OCI-LY7 (cell line): ENCODE results near the gene WDR43. TPM values are rescaled to one million over a fixed set of nuclear protein-coding genes. Genes with fewer than 3 reads are reported as not detected.

ENCODE experiments used
- BruUV-seq: library from RNA; stranded (reverse); fragments of 400-500 nt; replicated peaks from 2 replicates; lab custom pipeline; 2021; lab: Mats Ljungman, UMichigan
- CTCF ChIA-PET: fragments of 300-600 bp; sonication (Branson Sonifier 250); formaldehyde crosslinking; loops from one replicate; lab custom pipeline; 2022; ENCODE audit warnings: antibody characterized with exemption; ENCODE audit not compliant: unreplicated experiment; lab: Charles Lee
- POLR2A ChIA-PET: fragments of 300-600 bp; sonication (Branson Sonifier 250); formaldehyde crosslinking; loops from one replicate; lab custom pipeline; 2022; ENCODE audit warnings: antibody characterized with exemption; lab: Charles Lee
- DNase-seq: peaks from one replicate; pipeline ENCODE4 v3.0.0-alpha.2; 2015; ENCODE audit warnings: low spot score
- H2AFZ ChIP-seq: fragments of 200-600 bp; sonication (generic), shearing (Covaris generic); 2 replicates; pipeline ENCODE4 v1.6.1; 2014; ENCODE audit warnings: mild to moderate bottlenecking, antibody characterized with exemption, low read length, moderate library complexity
- H3K27ac ChIP-seq: fragments of 200-600 bp; sonication (generic); 2 replicates; pipeline ENCODE4 v1.5.1; 2014; ENCODE audit warnings: mixed run types, low read depth, mild to moderate bottlenecking, moderate library complexity, low read length, inconsistent platforms; ENCODE audit not compliant: poor library complexity, severe bottlenecking
- H3K36me3 ChIP-seq: fragments of 200-600 bp; sonication (generic); 2 replicates; pipeline ENCODE4 v1.6.1; 2014; ENCODE audit warnings: mild to moderate bottlenecking, antibody characterized with exemption, low read length, moderate library complexity, mixed read lengths; ENCODE audit not compliant: insufficient read depth
- H3K4me1 ChIP-seq: fragments of 200-600 bp; sonication (generic); 2 replicates; pipeline ENCODE4 v1.5.1; 2014; ENCODE audit warnings: mild to moderate bottlenecking, low read length; ENCODE audit not compliant: insufficient read depth, poor library complexity, severe bottlenecking
- H3K4me2 ChIP-seq: fragments of 200-600 bp; sonication (generic); 2 replicates; pipeline ENCODE4 v1.6.1; 2014; ENCODE audit warnings: mild to moderate bottlenecking, low read length
- H3K4me3 ChIP-seq: fragments of 200-600 bp; sonication (generic); 2 replicates; pipeline ENCODE4 v1.5.1; 2014; ENCODE audit warnings: mild to moderate bottlenecking, low read depth, low read length; ENCODE audit not compliant: poor library complexity, severe bottlenecking
- H3K79me2 ChIP-seq: fragments of 200-600 bp; sonication (generic); 2 replicates; pipeline ENCODE4 v1.6.1; 2016; ENCODE audit warnings: low read depth, mild to moderate bottlenecking, low read length, moderate library complexity, mixed read lengths; ENCODE audit not compliant: insufficient read depth
- H3K9me2 ChIP-seq: fragments of 200-600 bp; sonication (generic); 2 replicates; pipeline ENCODE4 v1.6.1; 2016; ENCODE audit warnings: mild to moderate bottlenecking, low read length, mixed read lengths; ENCODE audit not compliant: insufficient read depth
- H3K9me3 ChIP-seq: fragments of 200-600 bp; sonication (generic); 2 replicates; pipeline ENCODE4 v1.6.1; 2014; ENCODE audit warnings: mild to moderate bottlenecking, mixed run types, low read length, mixed read lengths
- H4K20me1 ChIP-seq: fragments of 200-600 bp; sonication (generic); 2 replicates; pipeline ENCODE4 v1.6.1; 2014; ENCODE audit warnings: mild to moderate bottlenecking, antibody characterized with exemption, low read length, moderate library complexity, mixed read lengths; ENCODE audit not compliant: insufficient read depth
- EZH2phosphoT487 ChIP-seq: fragments of 200-600 bp; sonication (generic); IDR thresholded peaks from 2 replicates; pipeline ENCODE4 v1.6.1; 2018; ENCODE audit warnings: low read depth, borderline replicate concordance, mild to moderate bottlenecking, mixed run types, antibody characterized with exemption, low read length, moderate library complexity, mixed read lengths
- intact Hi-C: fragments of 100-400 bp; cut with micrococcal nuclease; formaldehyde crosslinking; loops from one replicate; pipeline ENCODE4 v1.10.0; 2022; ENCODE audit not compliant: unreplicated experiment
- total RNA-seq, 2 experiments: library from RNA; depleted of rRNA in 1 of 2; stranded (reverse); fragments of >200 nt in 1 of 2; shearing (Covaris generic) in 1 of 2; gene quantifications; 2 replicates each; pipeline ENCODE4 v1.2.3, GENCODE V29; 2014 to 2022
- TF ChIP-seq, protein P1 (sequence below): fragments of 200-600 bp; sonication (generic); conservative IDR thresholded peaks from 2 replicates; pipeline ENCODE4 v1.5.1; 2014; ENCODE audit warnings: mild to moderate bottlenecking, antibody characterized with exemption, low read length, moderate library complexity, mixed read lengths

Gene WDR43
- total RNA-seq, 2 experiments from 2014 or later: 78.8 to 111 TPM

DNA sequence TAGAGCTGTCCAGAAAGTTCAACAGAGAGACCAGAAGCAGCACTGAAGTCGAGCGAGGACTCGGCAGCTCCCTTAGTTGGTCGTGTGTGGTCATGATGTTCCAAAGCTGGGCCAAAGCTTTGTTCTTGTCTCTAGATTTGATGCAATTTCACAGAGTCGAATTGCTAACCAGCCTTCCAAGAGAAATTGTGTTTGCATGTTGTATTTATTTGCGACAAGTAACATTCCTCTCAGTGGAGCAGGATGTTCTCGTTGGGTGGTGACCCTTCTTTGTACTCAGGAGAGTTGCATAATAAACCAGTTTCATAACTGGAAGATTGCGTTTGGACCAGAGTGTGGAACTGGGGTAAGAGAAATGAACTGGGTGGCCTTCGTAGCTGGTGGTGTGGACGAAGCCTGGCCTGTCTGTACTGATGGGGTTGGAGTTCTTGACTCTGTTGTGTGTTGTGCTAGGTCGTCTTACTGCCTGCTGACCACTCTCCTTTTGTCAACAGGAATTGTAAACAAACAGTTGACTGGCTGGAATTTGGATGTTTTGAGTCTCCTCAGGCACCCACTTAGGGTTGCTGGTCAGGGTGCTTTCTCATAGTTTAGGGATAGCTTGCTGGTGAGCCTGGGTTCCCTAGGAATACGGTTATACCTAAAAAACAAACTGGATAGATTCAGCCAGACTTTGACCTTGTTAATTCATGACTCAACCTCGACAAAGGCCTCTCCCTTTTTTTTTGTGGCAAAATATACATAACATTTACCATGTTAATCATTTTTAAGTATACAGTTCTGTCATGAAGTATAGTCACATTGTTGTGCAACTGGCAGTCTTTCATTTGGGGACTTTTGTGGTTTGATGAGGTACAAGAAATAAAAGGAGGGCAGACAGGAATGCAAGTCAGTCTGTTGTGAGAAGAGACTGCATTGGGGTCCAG is 57.7 kb downstream of the WDR43 start:
- H2AFZ ChIP-seq: no peak overlapping the region
- no peaks in the 10 kb centered on the region for H3K9me3 ChIP-seq
- BruUV-seq: no TSS peak
- H3K27ac ChIP-seq: no peak overlapping the region
- no peaks in the 10 kb centered on the region for H3K9me2 ChIP-seq
- peaks cover 21% of the 10 kb centered on the region for H3K36me3 ChIP-seq
- no peaks in the 10 kb centered on the region for H4K20me1 ChIP-seq
- ChIA-PET POLR2A (no interaction called here), CTCF (no interaction called here)
- no peak overlapping the region for H3K4me2 ChIP-seq
- no peak for DNase-seq
- H3K4me1 ChIP-seq: no peaks in the 10 kb centered on the region
- intact Hi-C loops: loop anchor here (2.0 kb wide), 1 partner anchor 131 kb away; no protein-coding TSS in a partner anchor
- TF ChIP-seq, protein P1, sequence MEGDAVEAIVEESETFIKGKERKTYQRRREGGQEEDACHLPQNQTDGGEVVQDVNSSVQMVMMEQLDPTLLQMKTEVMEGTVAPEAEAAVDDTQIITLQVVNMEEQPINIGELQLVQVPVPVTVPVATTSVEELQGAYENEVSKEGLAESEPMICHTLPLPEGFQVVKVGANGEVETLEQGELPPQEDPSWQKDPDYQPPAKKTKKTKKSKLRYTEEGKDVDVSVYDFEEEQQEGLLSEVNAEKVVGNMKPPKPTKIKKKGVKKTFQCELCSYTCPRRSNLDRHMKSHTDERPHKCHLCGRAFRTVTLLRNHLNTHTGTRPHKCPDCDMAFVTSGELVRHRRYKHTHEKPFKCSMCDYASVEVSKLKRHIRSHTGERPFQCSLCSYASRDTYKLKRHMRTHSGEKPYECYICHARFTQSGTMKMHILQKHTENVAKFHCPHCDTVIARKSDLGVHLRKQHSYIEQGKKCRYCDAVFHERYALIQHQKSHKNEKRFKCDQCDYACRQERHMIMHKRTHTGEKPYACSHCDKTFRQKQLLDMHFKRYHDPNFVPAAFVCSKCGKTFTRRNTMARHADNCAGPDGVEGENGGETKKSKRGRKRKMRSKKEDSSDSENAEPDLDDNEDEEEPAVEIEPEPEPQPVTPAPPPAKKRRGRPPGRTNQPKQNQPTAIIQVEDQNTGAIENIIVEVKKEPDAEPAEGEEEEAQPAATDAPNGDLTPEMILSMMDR: no peak
- no peak for TF ChIP-seq EZH2phosphoT487
- H3K4me3 ChIP-seq: no peak overlapping the region
- no peaks in the 10 kb centered on the region for H3K79me2 ChIP-seq

DNA sequence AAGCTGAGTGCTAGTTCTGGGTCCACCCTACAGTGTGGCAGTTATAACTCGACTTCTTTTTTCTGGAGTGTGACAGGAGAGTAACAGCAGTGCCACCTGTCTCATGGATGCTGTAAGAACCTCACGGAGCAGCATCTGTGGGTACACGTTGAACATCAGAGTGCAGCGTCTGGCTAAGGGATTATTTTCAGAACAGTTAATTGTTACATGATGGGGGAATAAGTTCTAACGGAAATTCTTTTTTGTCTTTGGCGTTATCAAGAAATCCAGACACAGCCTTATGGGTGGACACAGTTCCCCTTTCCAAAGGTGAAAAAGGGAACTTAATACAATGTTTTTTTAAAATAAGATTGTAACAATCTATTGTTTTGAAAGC is 58.4 kb downstream of the WDR43 start:
- POLR2A ChIA-PET: no interaction called here
- Histone ChIP-seq H3K9me3 (no peaks in the 10 kb centered on the region), H3K4me1 (no peaks in the 10 kb centered on the region), H2AFZ (no peak overlapping the region), H4K20me1 (no peaks in the 10 kb centered on the region), H3K36me3 (peaks cover 15% of the 10 kb centered on the region), H3K4me3 (no peak overlapping the region), H3K79me2 (no peaks in the 10 kb centered on the region), H3K9me2 (no peaks in the 10 kb centered on the region), H3K4me2 (no peak overlapping the region), H3K27ac (no peak overlapping the region)
- intact Hi-C loops: loop anchor here (2.0 kb wide), 1 partner anchor 132 kb away; no protein-coding TSS in a partner anchor
- no TSS peak for BruUV-seq
- CTCF ChIA-PET: no interaction called here
- TF ChIP-seq, protein P1: peak; percentile 44
- no peak for TF ChIP-seq EZH2phosphoT487
- DNase-seq: peak; percentile 27

DNA sequence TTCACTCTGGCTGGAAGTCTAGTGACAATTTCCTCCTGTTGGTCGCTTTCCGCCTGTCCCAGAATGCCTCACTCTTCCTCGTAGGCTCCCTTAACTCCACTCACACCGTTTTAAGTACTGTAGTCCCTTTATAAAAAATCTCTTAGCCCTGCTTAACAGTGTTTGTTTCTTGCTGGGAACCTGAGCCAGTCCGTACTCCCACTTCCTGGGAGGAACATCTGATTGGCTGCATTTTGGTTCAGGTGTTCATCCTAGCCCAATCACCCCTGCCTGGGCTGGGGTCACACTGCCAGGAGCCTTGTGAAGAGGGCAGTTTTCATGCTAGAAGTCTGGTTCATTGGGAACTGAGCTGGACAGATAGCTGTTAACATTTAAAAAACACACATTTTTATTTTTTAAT is 61.0 kb downstream of the WDR43 start:
- no peaks in the 10 kb centered on the region for H3K36me3 ChIP-seq
- H3K4me1 ChIP-seq: no peaks in the 10 kb centered on the region
- H4K20me1 ChIP-seq: no peaks in the 10 kb centered on the region
- no TSS peak for BruUV-seq
- no peak for DNase-seq
- no peaks in the 10 kb centered on the region for H3K9me3 ChIP-seq
- TF ChIP-seq, protein P1: no peak
- TF ChIP-seq EZH2phosphoT487: no peak
- ChIA-PET POLR2A (interaction anchor here (0.6 to 1.0 kb wide), 2 partner anchors 165 to 304 kb away, joined by 3 read pairs; no protein-coding TSS in a partner anchor), CTCF (no interaction called here)
- no peak overlapping the region for H3K4me2 ChIP-seq
- H3K79me2 ChIP-seq: no peaks in the 10 kb centered on the region
- no peak overlapping the region for H3K4me3 ChIP-seq
- H3K9me2 ChIP-seq: no peaks in the 10 kb centered on the region
- no peak overlapping the region for H3K27ac ChIP-seq
- H2AFZ ChIP-seq: no peak overlapping the region
- intact Hi-C loops: no loop called here
